Ishikawa (cell line): ENCODE results near the gene SLC17A7.

ENCODE experiments used
- CEBPB ChIP-seq: IDR thresholded peaks from 2 replicates; pipeline ENCODE4 v1.6.1; 2012
- CREB1 ChIP-seq: IDR thresholded peaks from 2 replicates; pipeline ENCODE4 v1.6.1; 2012; ENCODE audit warnings: low read depth
- EGR1 ChIP-seq: IDR thresholded peaks from 2 replicates; pipeline ENCODE4 v1.6.1; 2012
- EP300 ChIP-seq: IDR thresholded peaks from 2 replicates; pipeline ENCODE4 v1.6.1; 2012; ENCODE audit warnings: borderline replicate concordance
- FOXM1 ChIP-seq: IDR thresholded peaks from 2 replicates; pipeline ENCODE4 v1.6.1; 2012; ENCODE audit warnings: low read depth, borderline replicate concordance
- NFIC ChIP-seq: IDR thresholded peaks from 2 replicates; pipeline ENCODE4 v1.6.1; 2012
- RAD21 ChIP-seq: IDR thresholded peaks from 2 replicates; pipeline ENCODE4 v1.6.1; 2012; ENCODE audit warnings: low read depth
- TAF1 ChIP-seq: IDR thresholded peaks from 2 replicates; pipeline ENCODE4 v1.6.1; 2012; ENCODE audit warnings: low read depth, mild to moderate bottlenecking
- TCF12 ChIP-seq: IDR thresholded peaks from 2 replicates; pipeline ENCODE4 v1.6.1; 2012; ENCODE audit warnings: low read depth
- TEAD4 ChIP-seq: IDR thresholded peaks from 2 replicates; pipeline ENCODE4 v1.6.1; 2012
- YY1 ChIP-seq: IDR thresholded peaks from 2 replicates; pipeline ENCODE4 v1.6.1; 2012; ENCODE audit warnings: low read depth
- ZBTB7A ChIP-seq: IDR thresholded peaks from 2 replicates; pipeline ENCODE4 v1.6.1; 2012; ENCODE audit warnings: low read depth
- TF ChIP-seq, protein P1 (sequence below): IDR thresholded peaks from 2 replicates; pipeline ENCODE4 v1.6.1; 2012; ENCODE audit warnings: low read depth, mild to moderate bottlenecking
- TF ChIP-seq, protein P2 (sequence below): IDR thresholded peaks from 2 replicates; pipeline ENCODE4 v1.6.1; 2012
- TF ChIP-seq, protein P3 (sequence below): IDR thresholded peaks from 2 replicates; pipeline ENCODE4 v1.6.1; 2012

The SLC17A7 gene

DNA sequence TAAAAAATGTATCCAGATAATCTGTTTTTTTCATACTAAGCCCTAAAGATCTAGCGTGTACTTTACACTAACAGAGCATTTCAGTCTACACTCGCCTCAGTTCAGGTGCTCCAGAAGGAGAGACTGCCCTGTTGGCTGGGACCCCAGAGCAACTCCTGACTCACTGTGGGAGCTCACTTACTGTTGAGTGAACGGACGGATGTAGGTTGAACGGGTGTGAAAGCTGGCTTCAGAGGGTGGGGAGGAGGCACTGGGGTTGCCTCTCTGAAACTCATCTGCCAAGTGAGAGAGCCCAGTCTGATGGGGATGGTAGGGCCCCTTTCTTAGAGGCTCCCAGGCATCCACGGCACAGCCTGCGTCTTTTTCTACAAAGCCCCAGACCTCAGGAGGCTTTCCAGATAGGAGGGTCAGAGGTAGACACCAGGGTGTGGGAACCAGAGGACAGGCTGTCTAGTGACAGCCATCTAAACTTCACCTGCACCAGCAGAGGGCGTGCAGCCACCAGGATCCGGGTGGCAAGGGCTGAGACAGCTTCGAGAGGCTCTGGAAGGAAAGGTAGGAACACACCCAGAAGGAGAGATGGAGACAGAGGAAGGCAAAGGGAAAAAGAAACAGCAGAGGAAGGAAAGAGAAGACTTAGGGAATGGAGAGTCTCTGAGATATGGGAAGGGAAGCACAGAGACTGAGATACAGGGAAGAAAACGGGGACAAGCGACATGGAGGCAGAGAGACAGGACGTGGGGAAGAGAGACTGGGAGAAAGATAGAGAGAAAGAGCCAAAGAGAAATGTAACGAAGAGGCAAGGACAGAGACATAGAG is 49.5 kb downstream of the SLC17A7 start:
- TF ChIP-seq EP300: no peak
- peak; percentile 100 for TF ChIP-seq RAD21
- TF ChIP-seq, protein P1, sequence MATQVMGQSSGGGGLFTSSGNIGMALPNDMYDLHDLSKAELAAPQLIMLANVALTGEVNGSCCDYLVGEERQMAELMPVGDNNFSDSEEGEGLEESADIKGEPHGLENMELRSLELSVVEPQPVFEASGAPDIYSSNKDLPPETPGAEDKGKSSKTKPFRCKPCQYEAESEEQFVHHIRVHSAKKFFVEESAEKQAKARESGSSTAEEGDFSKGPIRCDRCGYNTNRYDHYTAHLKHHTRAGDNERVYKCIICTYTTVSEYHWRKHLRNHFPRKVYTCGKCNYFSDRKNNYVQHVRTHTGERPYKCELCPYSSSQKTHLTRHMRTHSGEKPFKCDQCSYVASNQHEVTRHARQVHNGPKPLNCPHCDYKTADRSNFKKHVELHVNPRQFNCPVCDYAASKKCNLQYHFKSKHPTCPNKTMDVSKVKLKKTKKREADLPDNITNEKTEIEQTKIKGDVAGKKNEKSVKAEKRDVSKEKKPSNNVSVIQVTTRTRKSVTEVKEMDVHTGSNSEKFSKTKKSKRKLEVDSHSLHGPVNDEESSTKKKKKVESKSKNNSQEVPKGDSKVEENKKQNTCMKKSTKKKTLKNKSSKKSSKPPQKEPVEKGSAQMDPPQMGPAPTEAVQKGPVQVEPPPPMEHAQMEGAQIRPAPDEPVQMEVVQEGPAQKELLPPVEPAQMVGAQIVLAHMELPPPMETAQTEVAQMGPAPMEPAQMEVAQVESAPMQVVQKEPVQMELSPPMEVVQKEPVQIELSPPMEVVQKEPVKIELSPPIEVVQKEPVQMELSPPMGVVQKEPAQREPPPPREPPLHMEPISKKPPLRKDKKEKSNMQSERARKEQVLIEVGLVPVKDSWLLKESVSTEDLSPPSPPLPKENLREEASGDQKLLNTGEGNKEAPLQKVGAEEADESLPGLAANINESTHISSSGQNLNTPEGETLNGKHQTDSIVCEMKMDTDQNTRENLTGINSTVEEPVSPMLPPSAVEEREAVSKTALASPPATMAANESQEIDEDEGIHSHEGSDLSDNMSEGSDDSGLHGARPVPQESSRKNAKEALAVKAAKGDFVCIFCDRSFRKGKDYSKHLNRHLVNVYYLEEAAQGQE: no peak

DNA sequence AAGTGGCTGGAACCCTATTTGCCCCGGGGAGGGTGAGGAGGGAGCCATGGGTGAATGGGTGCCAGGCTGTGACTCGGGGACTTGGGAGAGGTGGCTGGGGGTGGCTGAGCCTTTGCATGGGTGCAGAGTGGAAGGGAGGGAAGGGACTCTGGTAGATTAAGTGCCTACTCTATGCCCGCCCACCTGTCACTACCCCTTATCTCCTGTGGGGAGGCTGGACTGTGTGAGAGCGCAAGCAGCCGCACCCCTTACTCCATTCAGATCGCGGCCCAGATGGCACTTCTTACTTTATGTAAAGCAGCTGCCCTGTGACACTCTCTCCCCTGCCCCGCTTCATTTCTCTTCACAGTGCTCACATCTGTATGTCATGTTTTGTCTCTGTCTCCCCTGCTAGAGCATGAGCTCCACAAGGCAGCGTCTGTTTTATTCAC is 50.4 kb downstream of the SLC17A7 start:
- TF ChIP-seq EP300: no peak
- no peak for TF ChIP-seq TCF12
- TF ChIP-seq YY1: no peak
- no peak for TF ChIP-seq EGR1
- TF ChIP-seq CREB1: no peak
- no peak for TF ChIP-seq RAD21
- no peak for TF ChIP-seq TAF1
- no peak for TF ChIP-seq TEAD4
- no peak for TF ChIP-seq NFIC
- TF ChIP-seq ZBTB7A: no peak

DNA sequence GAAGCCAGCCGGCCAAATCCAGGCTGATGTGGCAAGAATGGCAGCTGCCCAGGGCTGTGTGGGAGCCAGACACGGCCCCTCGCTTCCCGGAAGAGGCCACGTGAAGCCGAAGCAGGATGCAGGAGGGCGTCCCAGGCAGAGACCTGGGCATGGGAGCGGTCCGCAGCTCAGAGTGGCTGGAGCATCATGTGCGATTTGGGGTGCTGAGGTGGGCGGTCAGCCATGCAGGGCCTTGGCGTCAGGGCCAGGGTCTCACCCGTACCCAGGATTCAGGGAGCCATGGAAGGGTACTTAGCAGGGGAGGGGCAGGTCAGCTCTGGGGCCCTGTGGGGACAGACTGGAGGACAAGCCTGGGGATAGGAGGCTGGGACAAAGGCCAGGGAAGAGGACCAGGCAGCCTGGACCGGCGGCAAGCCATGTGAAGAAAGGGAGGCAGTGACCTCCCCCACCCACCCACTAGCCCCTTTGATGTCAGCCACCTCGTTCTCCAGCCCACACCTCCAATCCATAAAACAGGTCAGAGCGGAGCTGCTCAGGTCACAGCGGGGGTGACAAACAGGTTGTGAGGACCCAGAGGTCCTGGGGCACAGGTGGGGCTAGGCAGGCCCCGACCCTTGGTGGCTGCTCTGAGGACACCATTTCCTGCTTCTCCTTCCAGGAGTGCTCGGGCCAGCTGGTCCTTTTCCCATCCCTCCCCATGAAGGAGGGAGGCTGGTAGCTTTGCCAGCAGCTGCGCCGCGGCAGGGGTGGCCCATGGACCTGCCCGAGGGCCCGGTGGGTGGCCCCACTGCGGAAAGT is 51.0 kb downstream of the SLC17A7 start:
- no peak for TF ChIP-seq TEAD4
- TF ChIP-seq, protein P2, sequence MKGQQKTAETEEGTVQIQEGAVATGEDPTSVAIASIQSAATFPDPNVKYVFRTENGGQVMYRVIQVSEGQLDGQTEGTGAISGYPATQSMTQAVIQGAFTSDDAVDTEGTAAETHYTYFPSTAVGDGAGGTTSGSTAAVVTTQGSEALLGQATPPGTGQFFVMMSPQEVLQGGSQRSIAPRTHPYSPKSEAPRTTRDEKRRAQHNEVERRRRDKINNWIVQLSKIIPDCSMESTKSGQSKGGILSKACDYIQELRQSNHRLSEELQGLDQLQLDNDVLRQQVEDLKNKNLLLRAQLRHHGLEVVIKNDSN: no peak
- TF ChIP-seq FOXM1: no peak
- TF ChIP-seq YY1: no peak
- TF ChIP-seq TCF12: no peak
- no peak for TF ChIP-seq CREB1
- no peak for TF ChIP-seq EP300
- no peak for TF ChIP-seq CEBPB
- TF ChIP-seq, protein P1: no peak
- no peak for TF ChIP-seq ZBTB7A
- TF ChIP-seq, protein P3, sequence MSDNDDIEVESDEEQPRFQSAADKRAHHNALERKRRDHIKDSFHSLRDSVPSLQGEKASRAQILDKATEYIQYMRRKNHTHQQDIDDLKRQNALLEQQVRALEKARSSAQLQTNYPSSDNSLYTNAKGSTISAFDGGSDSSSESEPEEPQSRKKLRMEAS: no peak
- TF ChIP-seq RAD21: no peak
- TF ChIP-seq EGR1: no peak
- TF ChIP-seq NFIC: no peak
- TF ChIP-seq TAF1: no peak

DNA sequence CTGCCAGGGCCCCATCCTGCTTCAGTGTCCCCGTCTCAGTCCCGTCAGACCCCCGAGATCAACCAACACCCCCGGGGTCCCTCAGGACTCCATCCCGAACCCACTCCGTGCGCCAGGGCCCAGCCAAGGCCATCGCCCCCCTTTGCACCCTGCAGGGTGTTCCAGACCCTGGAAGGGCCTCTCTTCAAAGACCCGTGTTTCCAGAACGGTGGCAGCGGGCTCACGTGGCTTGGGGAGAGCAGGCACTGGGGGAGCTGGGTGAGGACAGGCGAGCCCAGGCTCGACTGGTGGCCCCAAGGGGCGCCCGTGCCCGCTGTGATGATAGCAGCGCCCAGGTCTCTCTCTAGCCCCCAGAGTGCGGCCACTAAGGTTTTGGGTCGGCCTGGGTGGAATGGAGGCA is 51.9 kb downstream of the SLC17A7 start:
- no peak for TF ChIP-seq FOXM1
- TF ChIP-seq RAD21: no peak
- TF ChIP-seq CEBPB: no peak
- no peak for TF ChIP-seq EGR1
- no peak for TF ChIP-seq TEAD4
- no peak for TF ChIP-seq NFIC
- TF ChIP-seq ZBTB7A: no peak
- TF ChIP-seq, protein P3: no peak
- TF ChIP-seq TAF1: no peak
- no peak for TF ChIP-seq CREB1

DNA sequence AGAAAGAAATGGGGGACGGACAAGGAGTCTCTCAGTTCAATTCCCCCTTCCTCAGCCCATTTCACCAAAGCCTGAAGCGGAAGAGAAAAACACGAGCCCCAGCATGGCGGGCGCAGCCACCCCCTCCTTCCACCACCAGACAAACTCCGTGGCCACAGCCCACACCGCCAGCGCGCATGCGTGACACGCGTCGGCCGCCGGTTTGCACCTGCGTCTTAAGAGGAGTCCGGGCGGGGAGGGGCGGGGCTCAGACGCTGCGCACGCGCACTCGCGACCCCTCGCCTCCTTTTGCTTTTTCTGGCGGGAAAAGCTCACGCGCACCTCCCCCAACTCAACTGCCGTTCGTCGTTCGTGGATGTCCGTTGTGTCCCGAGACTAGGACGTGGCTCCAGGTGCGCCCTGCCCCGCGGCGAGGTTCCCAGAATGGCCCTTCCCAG is 53.4 kb downstream of the SLC17A7 start, which contains the start of gene KASH5:
KASH5 (plus strand) TSS at position 314 of the 437 bp plus-strand sequence. CDS start 2,635 bp downstream, outside the sequence.
- 0 out of 2 replicates have a peak, but pooled peaks have one; percentile 11 for TF ChIP-seq EGR1
- TF ChIP-seq, protein P3: peak; percentile 98
- TF ChIP-seq ZBTB7A: peak; percentile 33; the same call in 1 of the 2 replicates
- no peak for TF ChIP-seq TEAD4
- TF ChIP-seq, protein P2: no peak
- no peak for TF ChIP-seq CREB1
- no peak for TF ChIP-seq FOXM1
- TF ChIP-seq CEBPB: no peak
- TF ChIP-seq NFIC: no peak
- 0 out of 2 replicates have a peak, but pooled peaks have one; percentile 29 for TF ChIP-seq TCF12
- TF ChIP-seq RAD21: no peak
- TF ChIP-seq YY1: peak; percentile 53; the same call in 1 of the 2 replicates
